Ovary (tissue), 3 donors: Measurements from ENCODE around the gene SPSB1.

Experiments used
- POLR2A ChIP-seq: fragments of 450-650 bp; IDR thresholded peaks from one replicate; pipeline ENCODE4 v1.6.1; 2017; ENCODE audit warnings: antibody characterized with exemption, mild to moderate bottlenecking, moderate library complexity
- TF ChIP-seq, protein P1 (sequence below), 3 donors: fragments of 450-650 bp in 2 of 3; fragments of 200-600 bp in 1 of 3; IDR thresholded peaks; one replicate each; pipeline versions ENCODE4 v1.5.1 to v1.8.0; 2016 to 2022; ENCODE audit warnings: antibody characterized with exemption in 3 of 3, mild to moderate bottlenecking in 1 of 3
- donor health status: DM: no; HTN: no; CAD: no.

DNA sequence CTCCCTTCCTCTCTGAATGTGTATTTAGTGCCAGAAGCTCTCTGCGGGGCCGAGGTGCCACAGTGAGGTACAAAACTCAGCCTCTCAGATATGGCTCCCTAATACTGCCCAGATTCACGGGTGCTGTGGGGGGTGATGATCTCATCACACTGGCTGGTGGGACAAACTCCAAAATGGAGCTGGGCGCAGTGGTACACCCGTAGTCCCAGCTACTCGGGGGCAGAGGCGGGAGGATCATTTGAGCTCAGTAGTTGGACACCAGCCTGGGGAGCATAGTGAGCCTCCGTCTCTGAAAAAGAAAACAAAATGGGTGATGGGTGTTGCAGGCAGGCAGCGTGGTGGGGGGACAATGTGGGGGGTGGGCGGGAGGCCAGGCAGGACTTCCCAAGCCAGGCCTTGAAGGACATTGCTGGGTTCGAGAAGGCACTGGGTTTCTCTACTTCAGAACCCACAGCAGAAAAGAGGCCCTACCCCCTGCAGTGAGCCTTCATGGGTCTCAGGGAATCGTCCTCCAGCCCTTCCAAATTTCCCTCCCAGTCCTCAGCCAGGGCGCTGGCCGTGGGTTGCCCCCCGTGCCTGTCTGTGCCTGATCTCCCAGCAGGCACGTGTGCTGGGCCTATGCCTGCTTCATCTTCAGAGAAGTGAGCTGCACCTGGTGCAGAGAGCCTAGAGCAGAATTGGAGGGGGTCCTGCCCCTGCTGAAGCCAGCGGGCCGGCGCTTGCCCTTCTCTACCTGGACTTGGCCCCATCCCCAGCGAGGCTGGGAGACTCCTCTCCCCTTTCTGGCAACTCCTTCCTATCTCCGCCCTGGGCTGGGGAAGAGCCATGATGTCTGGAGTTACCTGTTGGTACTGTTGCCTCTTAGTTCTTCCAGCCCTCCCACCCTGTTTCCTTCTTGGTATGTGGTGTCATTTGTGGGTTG lies 44.1 kb upstream of the SPSB1 start:
- no peak for TF ChIP-seq POLR2A
- TF ChIP-seq, protein P1, sequence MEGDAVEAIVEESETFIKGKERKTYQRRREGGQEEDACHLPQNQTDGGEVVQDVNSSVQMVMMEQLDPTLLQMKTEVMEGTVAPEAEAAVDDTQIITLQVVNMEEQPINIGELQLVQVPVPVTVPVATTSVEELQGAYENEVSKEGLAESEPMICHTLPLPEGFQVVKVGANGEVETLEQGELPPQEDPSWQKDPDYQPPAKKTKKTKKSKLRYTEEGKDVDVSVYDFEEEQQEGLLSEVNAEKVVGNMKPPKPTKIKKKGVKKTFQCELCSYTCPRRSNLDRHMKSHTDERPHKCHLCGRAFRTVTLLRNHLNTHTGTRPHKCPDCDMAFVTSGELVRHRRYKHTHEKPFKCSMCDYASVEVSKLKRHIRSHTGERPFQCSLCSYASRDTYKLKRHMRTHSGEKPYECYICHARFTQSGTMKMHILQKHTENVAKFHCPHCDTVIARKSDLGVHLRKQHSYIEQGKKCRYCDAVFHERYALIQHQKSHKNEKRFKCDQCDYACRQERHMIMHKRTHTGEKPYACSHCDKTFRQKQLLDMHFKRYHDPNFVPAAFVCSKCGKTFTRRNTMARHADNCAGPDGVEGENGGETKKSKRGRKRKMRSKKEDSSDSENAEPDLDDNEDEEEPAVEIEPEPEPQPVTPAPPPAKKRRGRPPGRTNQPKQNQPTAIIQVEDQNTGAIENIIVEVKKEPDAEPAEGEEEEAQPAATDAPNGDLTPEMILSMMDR (IDR thresholded peaks at IDR 0.05), result no peak
